ENCODE data around the gene ATG7. TPM values are rescaled to one million over a fixed set of nuclear protein-coding genes. Genes with fewer than 3 reads are reported as not detected.

Gene ATG7
- total RNA-seq, 5 donors from 2014 or later (not counting 1 experiment from before 2014, with no cell fraction given): 29.0 to 39.3 (median 37.4) TPM

- Mint-ChIP-seq H3K27ac (no peak overlapping the region), H3K4me3 (no peak overlapping the region), H3K9me3 (no peaks in the 10 kb centered on the region), H3K27me3 (no peaks in the 10 kb centered on the region), H3K4me1 (peaks cover 34 to 40% (median 35%) of the 10 kb centered on the region in 3 donors), H3K36me3 (peaks cover 65% of the 10 kb centered on the region)
- H3K27me3 ChIP-seq (replicated peaks in 1 of 2; ENCODE audit: control insufficient read depth in 2 of 2, extremely low read depth in 1 of 2, insufficient read depth in 2 of 2, low read length in 1 of 2): no peaks in the 10 kb centered on the region
- H3K4me1 ChIP-seq (ENCODE audit: control insufficient read depth in 1 of 2, extremely low read depth in 1 of 2, insufficient read depth in 2 of 2, low read length in 2 of 2): peaks cover 3% of the 10 kb centered on the region in 2 experiments
- no peak overlapping the region for H3K4me3 ChIP-seq (ENCODE audit: control insufficient read depth in 1 of 2, extremely low read depth in 1 of 2, low read length in 1 of 2)
- no peaks in the 10 kb centered on the region for H3K9me3 ChIP-seq
- DNase-seq: no peak
- peaks cover 10 to 24% of the 10 kb centered on the region in 2 donors for H3K36me3 ChIP-seq (ENCODE audit: control insufficient read depth in 2 of 2, extremely low read depth in 1 of 2, insufficient read depth in 1 of 2, low read length in 1 of 2)
- ChIA-PET POLR2A (no interaction called here), CTCF (interaction anchor here in 1 of 2 donors (0.5 kb wide), 1 partner anchor 199 kb away, joined by 5 read pairs; no protein-coding TSS in a partner anchor)
- no peak overlapping the region for H3K27ac ChIP-seq (ENCODE audit: low read length)
- no CpG with 5 or more reads among the region's 7 CpGs for WGBS (ENCODE audit: insufficient coverage)
- ATAC-seq (replicated peaks in 1 of 4): no peak
These were observed 324.2 kb downstream of the ATG7 start for GRCh38 chr3:11596387-11596786.

DNA sequence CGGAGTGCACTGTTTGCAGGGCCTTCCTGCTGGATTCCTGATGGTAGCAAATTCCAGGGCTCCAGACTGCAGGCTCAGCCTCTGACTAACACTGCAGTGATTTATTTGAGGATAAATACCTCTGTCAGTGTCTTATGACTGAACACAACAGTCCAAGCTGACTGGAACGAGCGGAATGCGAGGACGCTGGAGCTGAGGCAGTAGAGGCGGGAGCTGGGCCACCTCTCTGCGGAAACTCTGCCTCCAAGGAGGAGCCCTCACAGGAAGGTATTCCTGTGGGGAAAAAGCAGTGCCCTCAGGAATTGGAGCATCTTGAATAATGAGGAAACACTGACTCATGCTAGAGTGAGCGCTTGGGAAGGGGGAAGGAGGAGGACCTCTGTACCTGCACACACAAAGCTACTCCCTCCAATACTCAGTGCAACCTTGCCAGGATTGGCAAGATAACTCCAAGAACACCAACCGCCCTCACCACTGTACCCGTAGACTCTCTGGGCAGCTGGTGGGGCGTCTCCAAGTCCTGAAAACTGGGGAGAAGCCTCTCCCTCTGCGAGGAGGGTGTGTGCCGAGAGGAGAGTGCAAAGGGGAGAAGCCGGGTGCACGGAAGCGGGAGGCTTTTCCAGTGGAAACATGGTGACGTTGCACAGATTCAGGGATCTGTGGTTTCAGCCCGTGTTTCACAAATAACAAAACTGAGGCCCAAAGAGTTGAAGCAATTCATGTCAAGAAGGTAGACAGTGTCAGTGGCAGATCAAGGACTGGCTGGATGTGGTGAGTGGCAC is 328.5 kb downstream of the ATG7 start:
- WGBS (ENCODE audit: insufficient coverage): 97% methylated on average over 16 of the region's 18 CpGs
- CTCF ChIA-PET: interaction anchor here in 1 of 2 donors (0.7 kb wide), 1 partner anchor 1118 kb away, joined by 5 read pairs; no protein-coding TSS in a partner anchor
- H3K36me3 ChIP-seq (ENCODE audit: control insufficient read depth in 2 of 2, extremely low read depth in 1 of 2, insufficient read depth in 1 of 2, low read length in 1 of 2): peaks cover 8 to 26% of the 10 kb centered on the region in 2 donors
- Mint-ChIP-seq H3K4me3 (no peak overlapping the region), H3K36me3 (peaks cover 48% of the 10 kb centered on the region), H3K27me3 (no peaks in the 10 kb centered on the region), H3K27ac (no peak overlapping the region), H3K9me3 (no peaks in the 10 kb centered on the region), H3K4me1 (peaks cover 23 to 37% (median 30%) of the 10 kb centered on the region in 3 donors)
- ATAC-seq (replicated peaks in 1 of 4) (no peak), DNase-seq (no peak)
- H3K9me3 ChIP-seq: no peaks in the 10 kb centered on the region
- no peaks in the 10 kb centered on the region for H3K27me3 ChIP-seq (replicated peaks in 1 of 2; ENCODE audit: control insufficient read depth in 2 of 2, extremely low read depth in 1 of 2, insufficient read depth in 2 of 2, low read length in 1 of 2)
- peaks cover 0 to 2% of the 10 kb centered on the region in 2 experiments for H3K4me1 ChIP-seq (ENCODE audit: control insufficient read depth in 1 of 2, extremely low read depth in 1 of 2, insufficient read depth in 2 of 2, low read length in 2 of 2)
- H3K27ac ChIP-seq (ENCODE audit: low read length): no peak overlapping the region
- no peak overlapping the region for H3K4me3 ChIP-seq (ENCODE audit: control insufficient read depth in 1 of 2, extremely low read depth in 1 of 2, low read length in 1 of 2)
- POLR2A ChIA-PET: no interaction called here

- 40% methylated on average over 2 of the region's 21 CpGs for WGBS (ENCODE audit: insufficient coverage)
- no peak overlapping the region for H3K4me3 Mint-ChIP-seq
- ATAC-seq (replicated peaks in 1 of 4) (peak in 1 of 4 experiments; percentile 54), DNase-seq (peak in 2 of 35 experiments; percentile 6 to 26)
- H3K36me3 Mint-ChIP-seq: peaks cover 46% of the 10 kb centered on the region
- H3K27me3 ChIP-seq (replicated peaks in 1 of 2; ENCODE audit: control insufficient read depth in 2 of 2, extremely low read depth in 1 of 2, insufficient read depth in 2 of 2, low read length in 1 of 2): no peaks in the 10 kb centered on the region
- no peaks in the 10 kb centered on the region for H3K9me3 ChIP-seq
- ChIA-PET CTCF (no interaction called here), POLR2A (no interaction called here)
- H3K4me1 ChIP-seq (ENCODE audit: control insufficient read depth in 1 of 2, extremely low read depth in 1 of 2, insufficient read depth in 2 of 2, low read length in 2 of 2): peaks cover 0 to 2% of the 10 kb centered on the region in 2 experiments
- H3K4me3 ChIP-seq (ENCODE audit: control insufficient read depth in 1 of 2, extremely low read depth in 1 of 2, low read length in 1 of 2): no peak overlapping the region
- H3K27me3 Mint-ChIP-seq: no peaks in the 10 kb centered on the region
- H3K36me3 ChIP-seq (ENCODE audit: control insufficient read depth in 2 of 2, extremely low read depth in 1 of 2, insufficient read depth in 1 of 2, low read length in 1 of 2): peaks cover 11 to 26% of the 10 kb centered on the region in 2 donors
- H3K27ac Mint-ChIP-seq: peak overlapping the region in 1 of 2 donors; percentile 55
- peaks cover 26 to 46% (median 31%) of the 10 kb centered on the region in 3 donors for H3K4me1 Mint-ChIP-seq
- H3K27ac ChIP-seq (ENCODE audit: low read length): no peak overlapping the region
- no peaks in the 10 kb centered on the region for H3K9me3 Mint-ChIP-seq
These were observed 329.4 kb downstream of the ATG7 start for GRCh38 chr3:11601446-11602238.

GRCh38 chr3:11602239-11602840 is 330.1 kb downstream of the ATG7 start:
- Mint-ChIP-seq H3K4me1 (peaks cover 30 to 51% (median 36%) of the 10 kb centered on the region in 3 donors), H3K4me3 (no peak overlapping the region), H3K27me3 (no peaks in the 10 kb centered on the region), H3K9me3 (no peaks in the 10 kb centered on the region), H3K27ac (peak overlapping the region in 1 of 2 donors; percentile 31), H3K36me3 (peaks cover 46% of the 10 kb centered on the region)
- DNase-seq (no peak), ATAC-seq (replicated peaks in 1 of 4) (no peak)
- H3K4me1 ChIP-seq (ENCODE audit: control insufficient read depth in 1 of 2, extremely low read depth in 1 of 2, insufficient read depth in 2 of 2, low read length in 2 of 2): peaks cover 0 to 2% of the 10 kb centered on the region in 2 experiments
- H3K27ac ChIP-seq (ENCODE audit: low read length): no peak overlapping the region
- H3K4me3 ChIP-seq (ENCODE audit: control insufficient read depth in 1 of 2, extremely low read depth in 1 of 2, low read length in 1 of 2): no peak overlapping the region
- H3K36me3 ChIP-seq (ENCODE audit: control insufficient read depth in 2 of 2, extremely low read depth in 1 of 2, insufficient read depth in 1 of 2, low read length in 1 of 2): peaks cover 11 to 26% of the 10 kb centered on the region in 2 donors
- no peaks in the 10 kb centered on the region for H3K9me3 ChIP-seq
- POLR2A ChIA-PET: no interaction called here
- 100% methylated on average over 2 of the region's 11 CpGs for WGBS (ENCODE audit: insufficient coverage)
- CTCF ChIA-PET: no interaction called here
- H3K27me3 ChIP-seq (replicated peaks in 1 of 2; ENCODE audit: control insufficient read depth in 2 of 2, extremely low read depth in 1 of 2, insufficient read depth in 2 of 2, low read length in 1 of 2): no peaks in the 10 kb centered on the region

GRCh38 chr3:11602886-11603527 is 330.8 kb downstream of the ATG7 start:
- H3K36me3 Mint-ChIP-seq: peaks cover 41% of the 10 kb centered on the region
- no peak overlapping the region for H3K4me3 Mint-ChIP-seq
- peaks cover 0 to 5% of the 10 kb centered on the region in 2 experiments for H3K4me1 ChIP-seq (ENCODE audit: control insufficient read depth in 1 of 2, extremely low read depth in 1 of 2, insufficient read depth in 2 of 2, low read length in 2 of 2)
- H3K27ac Mint-ChIP-seq: peak overlapping the region in 1 of 2 donors; percentile 36
- no peak overlapping the region for H3K27ac ChIP-seq (ENCODE audit: low read length)
- ATAC-seq (replicated peaks in 1 of 4) (no peak), DNase-seq (no peak)
- peaks cover 11 to 26% of the 10 kb centered on the region in 2 donors for H3K36me3 ChIP-seq (ENCODE audit: control insufficient read depth in 2 of 2, extremely low read depth in 1 of 2, insufficient read depth in 1 of 2, low read length in 1 of 2)
- ChIA-PET CTCF (no interaction called here), POLR2A (interaction anchor here in 1 of 2 donors (0.6 kb wide), 1 partner anchor 20 kb away, joined by 4 read pairs; no protein-coding TSS in a partner anchor)
- H3K4me1 Mint-ChIP-seq: peaks cover 34 to 54% (median 42%) of the 10 kb centered on the region in 3 donors
- H3K27me3 ChIP-seq (replicated peaks in 1 of 2; ENCODE audit: control insufficient read depth in 2 of 2, extremely low read depth in 1 of 2, insufficient read depth in 2 of 2, low read length in 1 of 2): no peaks in the 10 kb centered on the region
- H3K4me3 ChIP-seq (ENCODE audit: control insufficient read depth in 1 of 2, extremely low read depth in 1 of 2, low read length in 1 of 2): no peak overlapping the region
- H3K9me3 ChIP-seq: no peaks in the 10 kb centered on the region
- H3K9me3 Mint-ChIP-seq: no peaks in the 10 kb centered on the region
- no CpG with 5 or more reads among the region's 5 CpGs for WGBS (ENCODE audit: insufficient coverage)
- H3K27me3 Mint-ChIP-seq: no peaks in the 10 kb centered on the region

Measured in T-cell (primary cell).